Measurements from ENCODE around the gene IGIP.

The IGIP gene

DNA sequence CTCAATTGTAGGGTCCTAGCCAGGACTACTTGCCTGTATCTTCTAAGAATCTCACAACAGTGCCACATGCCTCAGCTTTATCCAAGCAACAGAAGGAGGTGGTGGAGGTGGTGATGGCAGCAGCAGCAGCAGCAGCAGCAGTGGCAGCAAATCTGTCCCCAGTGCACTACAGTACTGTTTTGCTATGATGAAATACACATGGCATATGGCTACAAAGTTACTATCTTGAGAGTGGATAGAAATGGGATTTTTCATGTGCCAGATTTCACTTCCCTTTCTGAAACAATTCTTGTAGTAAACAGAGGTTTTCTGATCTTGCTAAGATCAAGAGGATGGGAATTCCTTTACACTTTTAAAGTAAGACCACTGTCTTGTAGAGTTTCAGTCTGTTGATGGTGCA is 41.2 kb downstream of the IGIP start:
- DNase-seq = no peak

GRCh38 chr5:140168371-140168770 is 42.6 kb downstream of the IGIP start:
- no peak for DNase-seq

- DNase-seq = no peak
Observed at GRCh38 chr5:140169410-140169809, 43.7 kb downstream of the IGIP start.

DNA sequence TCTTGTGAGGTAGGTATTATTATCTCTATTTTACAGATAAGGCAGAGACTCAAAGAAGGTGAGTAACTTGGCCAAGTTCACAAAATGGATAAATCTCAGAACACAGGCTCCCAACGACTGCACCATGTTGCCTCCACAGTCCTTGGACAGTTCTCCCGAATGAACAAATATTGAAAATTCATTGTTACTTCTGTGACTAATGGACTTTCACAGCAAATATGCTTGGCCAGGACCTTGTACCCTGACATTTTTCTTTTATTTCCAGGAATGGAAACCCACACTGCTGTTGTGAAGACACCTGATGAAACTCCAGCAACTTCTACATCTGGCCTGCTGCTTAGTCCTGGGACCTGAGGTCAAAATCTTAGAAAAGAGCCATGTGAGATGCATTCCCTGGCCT is 46.7 kb downstream of the IGIP start:
- DNase-seq = no peak

GRCh38 chr5:140174014-140174413 is 48.3 kb downstream of the IGIP start:
- DNase-seq = no peak

DNA sequence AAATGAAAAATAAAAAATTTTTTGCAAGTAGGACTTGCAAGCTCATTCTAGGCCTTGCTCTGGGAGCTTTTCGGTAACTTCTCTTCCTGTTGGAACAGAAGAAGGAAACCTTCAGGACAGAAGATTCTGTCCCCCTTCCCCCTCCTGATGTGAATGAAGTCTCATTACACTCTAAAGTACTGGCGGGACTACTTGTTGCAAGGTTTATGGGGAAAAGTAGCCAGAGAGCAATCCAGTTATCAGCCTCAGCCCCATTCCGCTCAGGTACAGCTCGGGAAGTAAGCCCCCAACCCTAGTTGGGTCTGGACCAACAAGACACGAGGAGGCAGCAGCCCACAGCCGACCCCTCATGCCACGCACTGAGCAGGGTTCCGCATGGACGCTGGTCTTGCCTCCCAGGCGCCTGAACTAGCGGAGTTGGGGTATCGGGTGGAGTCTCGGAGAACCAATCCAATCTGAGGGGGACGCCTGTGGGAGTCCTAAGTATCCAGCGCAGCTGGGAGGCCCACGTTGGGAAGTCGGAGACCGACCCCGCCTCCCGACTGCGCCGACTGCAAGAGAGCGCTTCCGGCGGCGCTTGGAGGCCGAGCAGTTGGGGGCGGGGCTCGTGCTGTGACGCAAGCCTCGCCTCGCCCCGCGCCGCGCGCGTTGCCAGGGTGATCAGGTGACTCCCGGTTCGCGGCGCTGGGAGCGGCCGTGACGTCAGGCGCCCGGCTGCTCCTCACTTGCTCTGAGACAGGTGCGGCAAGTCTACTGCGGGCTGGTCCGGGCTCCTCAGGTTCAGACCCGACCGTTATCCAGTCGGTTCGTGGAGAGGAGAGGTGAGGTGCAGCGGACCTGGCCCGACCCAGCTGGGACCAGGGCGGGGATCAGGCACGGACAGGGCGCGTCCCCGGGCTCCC is 49.0 kb downstream of the IGIP start, which contains the start of gene CYSTM1:
Gene CYSTM1 (plus strand): TSS at position 724 of the 902 bp plus-strand sequence. CDS start 19,278 bp downstream, outside the sequence.
- peak; percentile 93 for DNase-seq

GRCh38 chr5:140175367-140176030 is 49.8 kb downstream of the IGIP start:
- DNase-seq = peak; percentile 50

GRCh38 chr5:140176031-140176387 is 50.3 kb downstream of the IGIP start:
- no peak for DNase-seq

DNA sequence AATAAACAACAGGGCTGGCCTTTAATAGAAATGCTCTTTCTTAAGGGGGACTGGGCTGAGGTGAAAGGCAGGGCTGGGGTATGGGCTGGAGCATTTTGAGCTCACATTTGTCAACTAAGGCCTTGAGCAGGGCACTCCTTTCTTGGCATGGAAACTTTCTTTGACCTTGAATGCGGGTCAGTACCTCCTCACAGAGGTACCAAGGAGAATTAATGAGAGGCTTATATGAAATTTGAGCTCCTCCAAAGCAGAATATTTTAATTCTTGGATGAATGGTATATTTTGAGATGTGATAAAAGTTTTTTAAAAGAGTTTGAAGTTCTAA is 52.3 kb downstream of the IGIP start:
- no peak for DNase-seq

- no peak for DNase-seq
Observed at GRCh38 chr5:140178482-140179116, 52.9 kb downstream of the IGIP start.
